Testis (tissue), 3 donors: Measurements from ENCODE around the gene BATF. TPM values are rescaled to one million over a fixed set of nuclear protein-coding genes. Genes with fewer than 3 reads are reported as not detected.

Experiments
- DNase-seq: peaks from one replicate; pipeline ENCODE4 v3.0.0-alpha.2; 2019
- H3K27ac ChIP-seq, 2 donors: fragments of 200-600 bp; sonication (generic); one replicate each; pipeline ENCODE4 v1.5.1; 2019
- H3K27me3 ChIP-seq: fragments of 200-600 bp; sonication (generic); one replicate; pipeline ENCODE4 v1.5.1; 2019
- H3K36me3 ChIP-seq: fragments of 200-600 bp; sonication (generic); one replicate; pipeline ENCODE4 v1.5.1; 2017; ENCODE audit warnings: low read depth; ENCODE audit errors: missing control alignments
- H3K4me1 ChIP-seq: fragments of 200-600 bp; sonication (generic); one replicate; pipeline ENCODE4 v1.5.1; 2019
- H3K4me3 ChIP-seq, 2 donors: fragments of 200-600 bp; sonication (generic); one replicate each; pipeline ENCODE4 v1.5.1; 2017 to 2019
- H3K9me3 ChIP-seq: fragments of 200-600 bp; sonication (generic); one replicate; pipeline ENCODE4 v1.5.1; 2017
- POLR2A ChIP-seq: fragments of 450-650 bp; IDR thresholded peaks from one replicate; pipeline ENCODE4 v1.6.1; 2017; ENCODE audit warnings: antibody characterized with exemption, mild to moderate bottlenecking, moderate library complexity
- WGBS, 2 donors: methylation state at CpG; one replicate each; pipeline ENCODE4 v1.1.5; 2018; 5-methylcytosine and 5-hydroxymethylcytosine counted together
- intact Hi-C: fragments of 100-400 bp; cut with DNase I; formaldehyde crosslinking; loops from one replicate; pipeline ENCODE4 v1.15.1; 2023; ENCODE audit warnings: low total_unique reads
- polyA plus RNA-seq: library from polyadenylated mRNA; stranded (reverse); fragments of 350-450 nt; fragmentation: Illumina TruSeq; extraction: RNeasy Lipid Tissue Mini Kit (QIAGEN cat#74804); gene quantifications from one replicate; pipeline ENCODE4 v1.2.3, GENCODE V29; 2014; ENCODE audit warnings: low read depth, low replicate concordance; ENCODE audit not compliant: insufficient read depth
- total RNA-seq, 2 donors: library from RNA; depleted of rRNA; stranded (reverse); fragments of >200 nt; gene quantifications; one replicate each; pipeline ENCODE4 v1.2.3, GENCODE V29; 2016
- TF ChIP-seq, protein P1 (sequence below), 3 experiments: fragments of 450-650 bp in 2 of 3; fragments of 200-600 bp in 1 of 3; sonication (generic) in 1 of 3; IDR thresholded peaks; one replicate each; pipeline ENCODE4 v1.5.1; 2016 to 2019; ENCODE audit warnings: antibody characterized with exemption in 3 of 3, mild to moderate bottlenecking in 2 of 3, moderate library complexity in 1 of 3

The BATF gene
- total and polyA plus RNA-seq, 3 donors from 2014 or later: 0.63 to 2.9 (median 1.5) TPM

- Histone ChIP-seq H3K27ac (peak overlapping the region; percentile 52 to 81), H3K9me3 (no peaks in the 10 kb centered on the region), H3K27me3 (no peaks in the 10 kb centered on the region), H3K36me3 (no peaks in the 10 kb centered on the region), H3K4me1 (peaks cover 13% of the 10 kb centered on the region), H3K4me3 (peak overlapping the region; percentile 64 to 69)
- WGBS, 2 donors: 3 to 20% methylated on average over 14 to 20 of the region's 21 CpGs
- peak; percentile 74 for DNase-seq
- TF ChIP-seq, protein P1, sequence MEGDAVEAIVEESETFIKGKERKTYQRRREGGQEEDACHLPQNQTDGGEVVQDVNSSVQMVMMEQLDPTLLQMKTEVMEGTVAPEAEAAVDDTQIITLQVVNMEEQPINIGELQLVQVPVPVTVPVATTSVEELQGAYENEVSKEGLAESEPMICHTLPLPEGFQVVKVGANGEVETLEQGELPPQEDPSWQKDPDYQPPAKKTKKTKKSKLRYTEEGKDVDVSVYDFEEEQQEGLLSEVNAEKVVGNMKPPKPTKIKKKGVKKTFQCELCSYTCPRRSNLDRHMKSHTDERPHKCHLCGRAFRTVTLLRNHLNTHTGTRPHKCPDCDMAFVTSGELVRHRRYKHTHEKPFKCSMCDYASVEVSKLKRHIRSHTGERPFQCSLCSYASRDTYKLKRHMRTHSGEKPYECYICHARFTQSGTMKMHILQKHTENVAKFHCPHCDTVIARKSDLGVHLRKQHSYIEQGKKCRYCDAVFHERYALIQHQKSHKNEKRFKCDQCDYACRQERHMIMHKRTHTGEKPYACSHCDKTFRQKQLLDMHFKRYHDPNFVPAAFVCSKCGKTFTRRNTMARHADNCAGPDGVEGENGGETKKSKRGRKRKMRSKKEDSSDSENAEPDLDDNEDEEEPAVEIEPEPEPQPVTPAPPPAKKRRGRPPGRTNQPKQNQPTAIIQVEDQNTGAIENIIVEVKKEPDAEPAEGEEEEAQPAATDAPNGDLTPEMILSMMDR (IDR thresholded peaks at IDR 0.05): peak; percentile 23 to 50 (median 46)
- TF ChIP-seq POLR2A: no peak
- intact Hi-C loops: loop anchor here (5.0 kb wide), 1 partner anchor 73 kb away; no protein-coding TSS in a partner anchor
These were observed 56.6 kb downstream of the BATF start for GRCh38 chr14:75578786-75579337.

DNA sequence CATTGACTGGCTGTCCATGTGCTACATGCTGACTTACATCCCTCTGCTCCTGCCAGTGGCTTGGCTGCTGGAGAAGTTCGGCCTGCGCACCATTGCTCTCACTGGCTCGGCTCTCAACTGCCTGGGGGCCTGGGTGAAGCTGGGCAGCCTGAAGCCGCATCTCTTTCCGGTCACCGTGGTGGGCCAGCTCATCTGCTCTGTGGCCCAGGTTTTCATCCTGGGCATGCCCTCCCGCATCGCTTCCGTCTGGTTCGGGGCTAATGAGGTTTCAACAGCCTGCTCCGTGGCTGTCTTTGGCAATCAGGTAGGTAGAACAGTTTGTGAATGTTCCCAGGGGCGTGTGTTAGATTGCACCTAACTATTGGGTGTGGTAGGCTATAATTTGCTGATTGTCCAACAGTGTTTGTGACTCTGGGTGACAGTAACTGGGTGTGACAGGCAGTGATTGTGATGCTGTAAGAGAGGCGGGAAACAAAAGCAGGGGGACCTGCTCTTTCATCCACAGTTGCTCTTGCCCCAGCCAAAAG is 57.1 kb downstream of the BATF start:
- H3K36me3 ChIP-seq: no peaks in the 10 kb centered on the region
- intact Hi-C loops: loop anchor here (5.0 kb wide), 1 partner anchor 73 kb away; no protein-coding TSS in a partner anchor
- DNase-seq: no peak
- TF ChIP-seq, protein P1 (IDR thresholded peaks at IDR 0.05): no peak
- TF ChIP-seq POLR2A: no peak
- H3K27me3 ChIP-seq: no peaks in the 10 kb centered on the region
- WGBS, 2 donors: 54 to 57% methylated on average over 5 to 13 of the region's 13 CpGs
- peak overlapping the region; percentile 52 to 81 for H3K27ac ChIP-seq
- no peaks in the 10 kb centered on the region for H3K9me3 ChIP-seq
- peak overlapping the region; percentile 64 to 69 for H3K4me3 ChIP-seq
- H3K4me1 ChIP-seq: peaks cover 13% of the 10 kb centered on the region

- WGBS, 2 donors: 60 to 64% methylated on average over 3 of the region's 3 CpGs
- TF ChIP-seq, protein P1 (IDR thresholded peaks at IDR 0.05): no peak
- no peak for TF ChIP-seq POLR2A
- Histone ChIP-seq H3K4me3 (peak overlapping the region; percentile 64 to 69), H3K27me3 (no peaks in the 10 kb centered on the region), H3K36me3 (no peaks in the 10 kb centered on the region), H3K9me3 (no peaks in the 10 kb centered on the region), H3K27ac (peak overlapping the region; percentile 52 to 81), H3K4me1 (peaks cover 13% of the 10 kb centered on the region)
- peak; percentile 24 for DNase-seq
- intact Hi-C loops: loop anchor here (5.0 kb wide), 1 partner anchor 72 kb away; no protein-coding TSS in a partner anchor
These were observed 57.6 kb downstream of the BATF start for GRCh38 chr14:75579882-75580281.

DNA sequence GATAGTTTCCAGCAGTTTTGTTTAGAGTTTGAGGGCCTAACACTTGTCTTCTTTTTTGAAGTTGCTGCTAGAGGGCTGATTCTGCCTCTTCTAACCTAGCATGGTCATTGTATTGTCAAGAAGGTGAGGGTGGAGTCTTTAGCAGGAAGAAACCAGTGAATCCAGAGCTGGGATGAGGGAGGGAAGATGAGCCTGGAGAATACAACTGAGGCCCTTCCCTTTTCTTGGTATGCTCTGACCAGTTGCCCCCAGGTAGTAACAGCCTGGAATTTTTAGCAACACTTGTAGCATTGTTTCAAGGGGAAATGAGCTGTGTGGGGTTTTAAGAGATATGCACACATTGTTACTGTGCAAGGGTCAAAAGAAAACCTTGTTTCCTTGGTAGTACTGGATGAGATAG is 65.1 kb downstream of the BATF start:
- no peak overlapping the region for H3K4me3 ChIP-seq
- no peak for TF ChIP-seq POLR2A
- TF ChIP-seq, protein P1 (IDR thresholded peaks at IDR 0.05): no peak
- no peaks in the 10 kb centered on the region for H3K36me3 ChIP-seq
- H3K27me3 ChIP-seq: no peaks in the 10 kb centered on the region
- intact Hi-C loops: no loop called here
- no peak overlapping the region for H3K27ac ChIP-seq
- H3K9me3 ChIP-seq: no peaks in the 10 kb centered on the region
- no peak for DNase-seq
- no peaks in the 10 kb centered on the region for H3K4me1 ChIP-seq

DNA sequence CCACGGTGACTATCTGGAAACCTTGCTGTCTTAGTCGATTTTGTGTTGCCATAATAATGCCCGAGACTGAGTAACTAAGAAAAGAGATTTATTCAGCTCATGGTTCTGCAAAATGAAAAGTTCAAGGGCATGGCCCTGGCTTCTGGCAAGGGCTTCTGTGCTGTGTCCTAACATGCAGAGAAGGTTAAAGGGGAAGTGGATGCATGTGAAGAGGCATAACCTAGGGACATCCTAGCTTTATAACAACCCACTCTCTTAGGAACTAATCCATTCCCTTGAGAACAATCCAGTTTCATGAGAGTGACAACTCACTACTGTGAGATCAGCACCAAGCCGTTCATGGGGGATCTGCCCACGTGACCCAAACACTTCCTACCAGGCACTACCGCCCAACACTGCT is 67.7 kb downstream of the BATF start:
- Histone ChIP-seq H3K27ac (no peak overlapping the region), H3K4me1 (no peaks in the 10 kb centered on the region), H3K4me3 (no peak overlapping the region), H3K36me3 (no peaks in the 10 kb centered on the region), H3K27me3 (no peaks in the 10 kb centered on the region), H3K9me3 (no peaks in the 10 kb centered on the region)
- 70 to 83% methylated on average over 6 of the region's 6 CpGs for WGBS, 2 donors
- no peak for DNase-seq
- intact Hi-C loops: no loop called here
- no peak for TF ChIP-seq POLR2A
- TF ChIP-seq, protein P1 (IDR thresholded peaks at IDR 0.05): no peak
